ENCODE measurements around the gene TMEM200C.
"Not testable (repeated sequence)": the region's sequence is repeated elsewhere in the genome, so short reads cannot be mapped to it uniquely, and the experiment has no call there.

The TMEM200C gene

DNA sequence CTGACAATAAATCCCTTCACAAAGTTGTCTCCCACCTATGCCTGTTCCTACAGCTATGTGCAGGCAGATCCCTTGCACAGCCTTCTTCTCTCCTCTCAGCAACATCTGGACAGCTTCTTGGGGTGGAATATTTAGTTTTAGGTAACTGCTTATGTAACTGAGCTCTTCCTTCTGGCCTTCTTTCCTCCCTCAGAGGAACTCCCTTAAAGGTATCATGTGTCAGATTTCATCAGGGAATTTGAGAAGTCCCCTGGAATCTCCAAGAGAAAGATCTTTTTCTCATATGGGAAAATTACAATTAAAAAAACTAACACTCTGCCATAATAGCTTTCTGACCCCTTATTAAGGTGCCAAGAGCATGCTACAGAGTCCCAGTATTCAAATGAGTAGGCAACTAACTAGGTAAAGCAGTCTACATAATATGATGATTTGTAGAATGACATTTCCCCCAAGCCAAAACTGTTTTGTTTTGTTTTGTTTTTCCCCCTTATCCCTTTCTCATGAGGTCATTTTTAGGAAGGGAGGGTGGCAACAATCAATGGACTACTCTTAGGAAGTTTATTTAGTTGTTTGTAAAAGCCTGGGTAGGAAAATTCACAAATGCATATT lies 2.4 kb downstream of the TMEM200C start:
- in situ Hi-C loops (cut with MboI; ENCODE audit: low sequenced_read_pairs) = no loop called here

DNA sequence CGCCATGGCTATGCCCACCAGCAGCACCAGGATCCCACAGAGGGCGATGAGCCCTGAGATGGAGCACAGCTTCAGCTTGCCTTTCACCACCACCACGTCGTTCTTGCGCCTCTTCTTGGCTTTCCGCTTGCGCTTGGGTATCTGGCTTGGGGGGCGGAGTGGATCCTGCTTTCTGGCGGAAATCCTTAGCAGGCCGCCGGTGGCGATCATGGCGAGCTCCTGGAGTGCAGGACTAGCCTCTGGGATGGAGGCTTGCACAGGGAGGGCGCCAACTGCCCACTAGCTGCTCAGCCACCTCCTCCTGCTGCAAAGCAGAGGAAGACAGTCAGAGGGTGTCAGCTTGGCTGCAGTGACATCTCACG lies 3.5 kb downstream of the TMEM200C start:
- in situ Hi-C loops (cut with MboI; ENCODE audit: low sequenced_read_pairs) = no loop called here

DNA sequence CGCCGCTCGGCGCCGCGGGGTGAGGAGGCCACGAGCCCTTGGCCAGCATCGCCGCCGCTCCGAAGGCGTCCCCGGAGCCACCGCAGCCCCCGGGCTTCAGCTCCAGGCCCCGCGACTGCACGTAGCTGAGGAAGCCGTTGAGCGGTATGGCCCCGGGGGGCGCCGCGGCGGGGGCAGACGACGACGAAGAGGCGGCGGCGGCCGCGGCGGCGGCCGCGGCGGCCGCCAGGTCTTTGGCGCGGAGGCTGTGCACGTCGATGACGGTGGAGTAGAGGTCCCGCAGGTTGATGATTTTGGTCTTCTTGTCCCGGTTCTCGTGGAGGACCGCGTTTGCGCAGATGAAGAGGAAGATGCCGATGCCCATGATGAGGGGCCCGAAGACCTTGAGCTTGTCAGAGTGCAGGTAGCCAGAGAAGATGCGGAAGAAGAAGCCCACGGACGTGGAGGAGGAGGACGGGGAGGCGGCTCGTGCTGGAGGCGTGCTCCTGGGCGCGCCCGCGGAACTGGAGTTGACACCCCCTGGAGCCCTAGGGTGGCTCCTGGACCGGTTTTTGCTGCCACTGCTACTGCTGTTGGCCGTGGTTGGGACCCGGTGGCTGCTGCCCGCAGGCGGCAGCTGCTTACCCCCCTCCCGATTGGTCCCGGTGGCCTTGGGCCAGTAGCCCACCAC lies 4.0 kb downstream of the TMEM200C start:
- in situ Hi-C loops (cut with MboI; ENCODE audit: low sequenced_read_pairs) = no loop called here

DNA sequence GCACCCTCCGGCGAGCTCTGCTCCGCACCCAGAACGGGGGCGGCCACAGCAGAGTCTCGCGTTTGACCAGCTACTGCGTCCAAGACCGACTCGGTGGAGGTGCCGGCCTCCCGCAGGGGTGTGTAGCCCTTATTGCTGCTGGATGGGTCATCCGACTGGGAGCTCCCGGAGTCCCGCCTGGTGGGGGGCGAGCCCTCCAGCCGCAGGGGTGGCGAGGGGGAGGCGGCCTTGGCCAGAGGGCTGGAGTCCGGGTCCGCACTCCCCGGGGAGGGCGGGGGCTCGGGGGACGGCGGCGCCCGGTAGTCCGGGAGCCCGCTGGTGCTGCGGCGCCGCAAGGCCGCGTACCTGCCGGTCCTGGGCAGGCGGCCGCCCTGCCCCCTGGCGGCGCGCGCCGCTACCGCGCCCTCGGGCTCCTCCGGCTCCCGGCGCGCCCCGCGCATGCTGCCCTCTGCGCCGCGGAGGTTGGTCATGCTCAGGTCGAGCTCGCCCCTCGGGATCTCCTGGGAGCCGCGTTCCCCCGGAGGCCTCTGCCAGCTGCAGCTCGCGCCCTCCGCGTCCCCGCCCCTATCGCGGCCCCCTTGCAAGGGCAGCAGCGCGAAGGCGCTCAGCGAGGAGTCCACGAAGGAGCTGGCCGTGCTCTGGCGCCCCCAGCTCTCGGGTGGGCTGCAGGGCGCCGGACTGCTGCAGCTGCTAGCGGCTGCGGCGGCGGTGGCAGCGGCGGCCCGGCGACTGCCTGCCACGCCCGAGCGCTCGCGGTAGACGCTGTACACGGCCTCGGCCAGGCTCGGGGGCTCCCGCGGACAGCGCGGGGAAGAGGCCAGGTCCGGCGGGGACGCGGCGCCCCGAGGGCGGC lies 4.8 kb downstream of the TMEM200C start:
- in situ Hi-C loops (cut with MboI; ENCODE audit: low sequenced_read_pairs) = no loop called here

DNA sequence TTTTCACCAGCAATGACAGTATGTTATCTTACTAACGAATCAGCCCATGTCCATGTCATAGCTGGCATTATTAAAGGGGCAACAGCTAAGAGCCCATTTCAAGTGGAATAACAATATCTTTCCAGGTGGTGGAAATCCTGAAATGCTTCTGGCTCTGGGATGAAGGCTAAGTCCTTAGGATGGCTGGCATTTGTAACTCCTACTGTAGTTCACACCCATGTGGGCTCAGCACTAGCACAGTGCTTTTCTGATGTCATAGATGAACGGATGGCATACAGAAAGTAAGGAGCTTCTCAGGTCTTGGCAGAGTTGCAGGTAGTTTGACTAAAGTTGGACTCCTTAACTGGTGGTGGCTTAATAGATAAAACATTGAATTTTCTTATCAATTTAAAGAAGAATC lies 10.0 kb downstream of the TMEM200C start:
- in situ Hi-C loops (cut with MboI; ENCODE audit: low sequenced_read_pairs) = no loop called here

DNA sequence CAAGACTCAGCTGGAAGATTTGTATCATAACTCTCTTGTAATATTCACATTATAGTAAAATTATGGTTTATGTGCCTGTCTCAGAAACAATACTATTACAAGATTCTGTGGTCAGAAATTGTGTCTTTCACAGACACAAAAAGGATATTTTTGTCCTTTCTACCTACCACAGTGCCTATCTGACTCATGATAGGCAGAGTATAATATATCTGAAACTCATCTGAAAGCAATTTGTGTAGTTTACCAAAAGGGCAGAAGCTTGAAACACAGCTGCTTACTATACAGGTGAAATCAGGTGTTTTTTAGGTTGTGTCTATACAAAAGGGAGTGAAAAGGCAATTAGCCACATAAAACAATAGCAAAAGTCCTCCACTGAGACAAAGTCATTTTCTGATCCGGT lies 10.9 kb downstream of the TMEM200C start:
- in situ Hi-C loops (cut with MboI; ENCODE audit: low sequenced_read_pairs) = no loop called here

DNA sequence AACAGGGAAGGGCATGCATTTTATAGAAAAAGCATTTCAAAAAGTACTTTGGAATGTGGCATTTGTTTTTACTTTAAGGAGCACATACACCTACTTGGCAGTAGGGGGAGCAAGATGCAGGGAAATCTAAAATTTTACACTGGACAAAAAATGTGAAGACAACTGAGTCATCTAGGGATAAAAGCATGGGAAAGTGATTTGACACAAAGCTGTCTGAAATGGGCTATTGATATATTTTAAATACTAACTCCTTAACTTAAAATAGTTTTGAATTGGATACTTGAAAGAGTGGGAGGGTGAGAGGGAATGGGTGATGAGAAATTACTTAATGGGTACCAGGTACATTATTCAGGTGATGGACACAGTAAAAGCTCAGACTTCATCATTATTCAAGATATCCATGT lies 15.8 kb downstream of the TMEM200C start:
- in situ Hi-C loops (cut with MboI; ENCODE audit: low sequenced_read_pairs) = no loop called here

DNA sequence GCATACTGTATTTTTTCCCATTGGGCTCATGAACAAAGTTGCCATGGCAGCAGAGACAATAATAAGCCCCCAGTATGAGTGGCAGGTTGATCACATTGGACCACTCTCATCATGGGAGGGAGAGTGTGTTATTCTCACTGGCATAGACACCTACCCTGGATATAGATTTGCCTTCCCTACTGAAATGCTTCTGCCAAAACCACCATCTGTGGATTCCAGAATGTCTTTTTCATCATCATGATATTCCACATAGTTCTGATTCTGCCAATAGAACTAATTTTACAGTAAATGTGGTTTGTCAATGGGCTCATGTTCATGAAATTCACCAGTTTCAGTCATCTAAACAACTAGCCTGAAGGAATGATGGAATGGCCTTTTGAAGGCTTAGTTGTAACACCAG lies 18.4 kb downstream of the TMEM200C start:
- in situ Hi-C loops (cut with MboI; ENCODE audit: low sequenced_read_pairs) = no loop called here

DNA sequence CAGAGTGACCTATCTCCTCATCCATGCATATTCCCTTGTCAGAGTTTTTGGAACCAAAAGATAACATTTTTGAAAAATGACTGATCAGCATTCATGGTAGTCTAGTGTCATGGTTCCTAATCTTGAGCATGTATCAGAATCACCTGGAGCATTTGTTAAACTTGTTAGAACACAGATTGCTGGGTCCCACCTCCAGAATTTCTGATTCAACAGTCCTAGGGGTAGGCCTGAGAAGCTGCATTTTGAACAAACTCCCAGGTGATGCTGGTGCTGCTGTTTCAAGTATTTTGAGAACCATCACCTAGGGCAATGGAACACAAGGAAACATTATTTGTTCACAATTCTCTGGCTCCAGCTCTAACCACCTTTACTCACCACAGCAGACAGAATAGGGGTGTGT lies 21.0 kb downstream of the TMEM200C start:
- in situ Hi-C loops (cut with MboI; ENCODE audit: low sequenced_read_pairs) = no loop called here

DNA sequence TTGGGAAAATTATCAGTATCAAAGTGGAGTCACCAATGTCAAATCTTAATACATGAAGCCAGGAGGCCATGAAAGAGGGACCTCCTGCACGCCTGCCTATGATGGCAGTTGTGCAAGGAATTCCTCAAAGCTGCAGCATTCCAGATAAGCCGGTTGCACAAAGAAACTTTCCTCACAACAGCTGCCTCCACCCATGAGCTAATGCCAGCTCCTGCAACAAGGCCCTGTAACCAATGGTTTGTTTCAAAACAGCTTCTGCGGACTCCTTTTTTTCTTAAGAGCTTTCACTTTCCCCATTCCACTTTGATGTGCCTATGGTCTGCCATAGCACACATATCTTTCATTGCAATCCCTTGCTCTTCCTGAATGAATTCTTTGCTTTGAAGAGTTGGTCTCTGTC lies 22.4 kb downstream of the TMEM200C start:
- in situ Hi-C loops (cut with MboI; ENCODE audit: low sequenced_read_pairs) = no loop called here

DNA sequence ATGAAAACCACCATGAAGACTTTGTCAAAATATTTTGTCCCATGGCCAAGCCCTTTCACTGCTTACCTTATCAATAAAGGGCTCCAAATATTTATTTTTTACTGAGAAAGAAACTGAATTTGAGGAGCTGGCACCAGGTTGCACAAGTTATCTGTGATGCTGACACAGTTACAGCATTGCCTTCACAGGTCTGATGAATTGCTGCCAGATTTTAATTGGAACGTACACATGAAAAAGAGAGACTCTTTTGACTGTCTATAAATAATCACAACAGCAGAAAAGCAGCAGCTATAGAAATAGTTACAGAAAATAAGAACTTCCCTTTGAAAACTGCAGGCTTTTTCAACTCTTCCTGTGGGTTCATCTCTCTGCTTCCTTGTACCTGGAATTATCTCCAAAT lies 23.9 kb downstream of the TMEM200C start:
- in situ Hi-C loops (cut with MboI; ENCODE audit: low sequenced_read_pairs) = no loop called here

DNA sequence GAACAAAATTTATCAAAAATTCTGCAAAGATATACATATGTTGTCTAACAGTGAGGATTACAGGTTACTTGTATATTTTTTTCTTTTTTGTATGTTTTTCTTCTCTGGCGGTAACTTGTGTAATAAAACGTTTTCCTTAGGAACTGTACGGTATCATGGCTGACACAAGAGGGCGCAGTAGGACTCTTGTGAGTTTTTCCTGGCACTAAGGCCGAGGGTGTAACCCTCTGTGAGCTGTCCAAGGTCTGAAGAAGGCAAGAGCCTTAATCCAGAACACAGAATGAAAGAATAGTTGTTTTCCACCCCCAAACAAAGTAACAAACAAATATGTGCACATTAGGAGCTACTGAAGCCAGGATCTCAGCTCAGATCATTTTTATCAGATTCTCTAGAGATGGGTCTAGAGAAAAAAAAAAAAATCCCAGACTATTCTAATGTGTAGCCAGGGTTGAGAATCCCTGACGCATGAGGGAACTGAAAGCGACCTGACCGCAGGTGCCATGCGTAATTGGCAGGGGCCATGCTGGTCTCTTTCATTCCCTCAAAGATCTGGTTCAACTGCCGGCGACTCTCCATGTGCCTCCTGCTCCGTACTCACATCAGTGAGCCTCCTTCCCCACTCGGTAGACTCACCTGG lies 27.0 kb downstream of the TMEM200C start:
- in situ Hi-C loops (cut with MboI; ENCODE audit: low sequenced_read_pairs) = no loop called here

DNA sequence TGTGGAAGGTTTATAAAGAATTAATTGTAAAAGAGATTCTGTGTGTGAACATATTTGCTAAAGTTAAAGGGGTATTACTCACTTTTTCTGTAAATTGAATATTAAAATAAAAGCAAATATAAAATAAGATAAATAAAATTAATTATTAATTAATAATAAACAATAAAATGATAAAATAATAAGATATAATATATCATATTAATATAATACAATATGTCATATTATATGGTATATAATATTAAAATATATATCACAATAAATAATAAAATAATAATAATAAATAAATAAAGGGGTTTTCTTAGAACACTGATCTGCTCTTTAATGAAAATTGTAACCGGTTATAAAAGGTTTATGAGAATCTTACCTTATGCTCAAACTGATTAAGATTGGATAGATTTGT lies 29.8 kb downstream of the TMEM200C start:
- in situ Hi-C loops (cut with MboI; ENCODE audit: low sequenced_read_pairs) = no loop called here

DNA sequence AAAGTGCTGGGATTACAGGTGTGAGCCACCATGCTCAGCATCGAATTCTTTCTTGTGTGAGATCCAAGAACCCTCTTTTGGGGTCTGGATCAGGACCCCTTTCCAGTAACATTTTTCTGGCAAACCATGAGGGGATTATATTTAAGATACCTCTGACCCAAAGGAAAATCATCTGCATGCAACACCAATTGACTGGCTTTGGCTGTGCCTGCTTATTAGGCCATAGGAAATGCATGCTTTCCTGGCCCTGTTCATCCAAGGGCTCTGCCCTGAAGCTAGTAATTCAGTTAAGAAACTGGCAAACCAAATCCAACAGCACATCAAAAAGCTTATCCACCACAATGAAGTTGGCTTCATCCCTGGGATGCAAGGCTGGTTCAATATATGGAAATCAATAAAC lies 33.2 kb downstream of the TMEM200C start:
- in situ Hi-C loops (cut with MboI; ENCODE audit: low sequenced_read_pairs) = not testable (repeated sequence)

DNA sequence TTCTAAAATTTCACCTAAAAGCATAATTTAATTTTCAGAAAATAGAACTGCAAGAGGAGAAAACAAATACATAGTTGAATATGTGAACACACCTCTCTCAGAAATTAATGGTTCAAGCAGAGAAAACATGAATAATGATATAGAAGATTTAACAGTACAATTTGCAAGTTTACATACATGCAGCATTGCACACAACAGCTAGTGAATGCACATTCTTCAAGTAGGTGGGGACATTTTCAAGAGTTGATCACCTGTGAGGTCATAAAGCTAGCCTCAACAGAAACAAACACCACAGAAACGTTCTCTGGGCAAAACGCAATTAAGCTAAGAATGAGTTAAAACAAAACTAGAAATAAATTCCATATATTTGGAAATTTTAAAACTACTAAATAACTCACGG lies 38.1 kb downstream of the TMEM200C start:
- in situ Hi-C loops (cut with MboI; ENCODE audit: low sequenced_read_pairs) = no loop called here

DNA sequence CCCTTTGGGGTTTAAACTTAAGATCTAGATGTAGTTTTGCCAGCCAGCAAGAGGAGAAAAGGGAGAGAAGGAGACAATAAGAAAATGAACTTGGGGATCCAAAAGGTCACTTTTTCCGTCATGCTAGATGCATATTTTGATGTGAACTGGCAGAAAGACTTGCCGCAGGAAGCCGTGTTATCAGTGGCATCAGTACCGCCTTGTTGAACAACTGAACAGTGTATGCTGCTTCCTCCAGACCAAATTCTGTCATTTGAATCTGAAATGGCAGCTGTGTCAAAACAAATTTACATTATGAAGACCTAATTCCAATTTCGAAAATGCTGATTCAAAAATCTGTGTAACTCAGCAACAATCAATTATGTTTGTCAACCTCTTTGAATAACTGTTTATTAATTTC lies 42.1 kb downstream of the TMEM200C start:
- in situ Hi-C loops (cut with MboI; ENCODE audit: low sequenced_read_pairs) = no loop called here

DNA sequence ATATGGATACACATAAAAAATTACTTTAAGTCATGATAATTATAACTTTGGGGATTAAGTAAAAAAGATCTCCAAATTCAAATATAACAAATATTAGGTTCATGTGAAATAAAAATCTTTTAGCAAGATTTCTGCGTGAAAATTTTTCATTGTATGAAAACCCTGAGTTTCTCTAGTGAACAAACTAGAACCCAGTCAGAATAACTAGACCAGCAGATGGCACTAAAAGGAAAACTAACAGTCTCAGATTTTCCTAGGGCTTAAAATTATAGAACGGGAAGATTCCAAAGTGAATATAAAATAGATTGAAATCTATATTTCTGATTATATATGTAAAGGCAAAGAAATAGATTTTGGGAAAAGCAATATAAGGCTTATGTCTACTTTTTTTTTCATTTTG lies 43.3 kb downstream of the TMEM200C start:
- in situ Hi-C loops (cut with MboI; ENCODE audit: low sequenced_read_pairs) = no loop called here

DNA sequence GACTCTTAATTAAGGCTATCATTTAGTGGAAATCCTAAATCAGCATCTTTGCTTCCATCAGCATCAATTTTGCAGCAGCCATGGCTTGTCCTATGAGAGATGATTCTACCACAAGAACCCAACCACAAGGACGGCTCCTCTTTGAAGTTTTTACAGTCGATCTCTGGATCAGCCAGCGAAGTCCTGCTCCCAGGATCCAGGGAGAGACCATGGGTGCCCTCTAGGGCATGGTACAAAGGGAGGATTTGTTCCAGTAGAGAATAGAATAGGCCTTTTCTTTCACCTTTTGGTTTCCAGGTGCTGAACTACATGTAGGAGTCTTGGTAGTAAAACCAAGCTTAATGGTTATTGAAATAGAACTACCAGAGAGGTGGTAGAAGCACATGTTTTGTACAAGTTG lies 52.7 kb downstream of the TMEM200C start:
- in situ Hi-C loops (cut with MboI; ENCODE audit: low sequenced_read_pairs) = no loop called here

DNA sequence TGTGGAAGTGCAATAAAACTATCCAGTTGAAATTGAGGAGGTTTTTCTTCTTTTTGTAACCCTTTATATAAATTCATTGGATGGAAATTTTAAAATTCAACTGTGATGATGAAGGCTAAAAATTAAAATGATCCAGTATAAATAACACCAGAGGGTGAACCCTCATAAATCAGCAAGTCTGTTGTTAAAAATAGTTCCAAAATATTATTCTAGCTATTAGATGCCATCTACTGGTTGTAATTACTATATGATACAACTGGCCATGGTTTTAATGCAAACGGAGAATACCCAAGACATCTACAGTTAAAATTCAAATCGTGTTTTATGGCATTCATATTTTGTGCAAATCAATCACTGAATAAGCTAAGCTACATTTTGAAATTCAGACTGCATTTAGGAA lies 53.8 kb downstream of the TMEM200C start:
- in situ Hi-C loops (cut with MboI; ENCODE audit: low sequenced_read_pairs) = no loop called here

DNA sequence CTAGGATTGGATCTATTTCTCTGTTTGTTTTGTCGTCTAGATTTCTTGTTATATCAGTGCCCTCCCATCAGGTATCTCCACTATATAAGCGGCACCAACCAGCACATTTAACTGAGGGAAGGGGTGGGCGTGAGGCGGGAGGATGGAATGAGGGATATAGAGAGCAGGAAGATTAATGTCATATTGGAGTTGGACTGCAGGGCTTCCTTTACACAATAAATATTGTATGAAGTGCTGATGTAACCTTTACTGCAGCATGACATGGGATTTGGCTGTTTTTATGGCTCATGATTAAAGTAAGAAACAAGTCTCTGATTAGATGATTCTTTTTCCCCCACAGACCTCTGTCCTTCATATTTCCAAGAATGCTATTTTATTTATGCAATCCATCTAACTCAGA lies 54.8 kb downstream of the TMEM200C start:
- in situ Hi-C loops (cut with MboI; ENCODE audit: low sequenced_read_pairs) = no loop called here

DNA sequence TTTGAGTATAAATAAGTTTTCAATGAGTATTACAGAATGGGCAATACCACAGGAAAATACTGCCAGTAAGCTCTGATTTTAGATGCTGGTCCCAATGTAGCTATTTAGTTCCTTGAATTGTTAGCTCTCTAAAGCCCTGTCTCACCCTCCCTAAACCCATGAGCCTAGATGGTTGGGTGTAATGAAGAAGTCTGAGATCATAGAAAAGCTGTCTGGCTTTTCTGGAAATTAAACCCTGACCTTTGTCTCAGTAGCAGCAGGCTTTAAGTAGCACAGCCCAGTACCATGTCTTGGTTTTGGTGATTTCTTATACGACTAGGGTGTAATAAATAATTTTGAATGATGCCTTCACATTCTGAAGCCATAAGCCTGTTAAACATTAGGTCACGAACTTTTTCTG lies 55.3 kb downstream of the TMEM200C start:
- in situ Hi-C loops (cut with MboI; ENCODE audit: low sequenced_read_pairs) = no loop called here

DNA sequence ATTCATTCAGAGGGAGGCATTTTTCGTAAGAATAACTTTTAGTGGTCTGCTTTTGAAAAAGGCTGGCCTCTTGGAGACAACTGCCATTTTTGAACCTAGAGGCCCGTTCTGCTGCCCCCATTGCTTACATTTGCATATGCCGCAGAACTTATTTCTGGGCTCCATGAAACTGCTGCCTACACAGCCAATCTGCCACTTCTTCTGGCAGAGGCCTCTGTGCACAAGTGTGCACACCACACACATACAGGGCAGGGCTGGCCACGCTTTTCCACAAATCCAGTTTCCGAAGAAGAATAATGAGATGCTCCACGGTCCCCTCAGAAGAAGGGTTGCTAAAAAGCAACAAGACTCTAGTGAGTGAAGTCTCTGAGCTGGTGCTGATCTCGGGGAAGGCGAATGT lies 56.2 kb downstream of the TMEM200C start:
- in situ Hi-C loops (cut with MboI; ENCODE audit: low sequenced_read_pairs) = no loop called here

Measured in hTERT RPE-1 (cell line).